OCI-LY1 (cell line): ENCODE measurements around the gene MTMR2.

Experiments used
- H2AFZ ChIP-seq: fragments of 200-600 bp; sonication (generic), shearing (Covaris generic); 2 replicates; pipeline ENCODE4 v1.6.0; 2014; ENCODE audit warnings: antibody characterized with exemption, mild to moderate bottlenecking, low read length
- H3F3A ChIP-seq: fragments of 200-600 bp; sonication (generic), shearing (Covaris generic); 2 replicates; pipeline ENCODE4 v1.6.0; 2014; ENCODE audit warnings: mild to moderate bottlenecking, antibody characterized with exemption, low read length, moderate library complexity; ENCODE audit not compliant: insufficient read depth
- H3K27ac ChIP-seq: fragments of 200-600 bp; sonication (generic); 2 replicates; pipeline ENCODE4 v1.5.1; 2014; ENCODE audit warnings: low read length, mixed run types, mild to moderate bottlenecking, low read depth; ENCODE audit not compliant: poor library complexity, severe bottlenecking
- H3K27me3 ChIP-seq: fragments of 200-600 bp; sonication (generic); 2 replicates; pipeline ENCODE4 v1.6.0; 2014; ENCODE audit warnings: antibody characterized with exemption, mild to moderate bottlenecking, low read length, moderate library complexity; ENCODE audit not compliant: insufficient read depth
- H3K36me3 ChIP-seq: fragments of 200-600 bp; sonication (generic); 2 replicates; pipeline ENCODE4 v1.6.1; 2014; ENCODE audit warnings: mild to moderate bottlenecking, antibody characterized with exemption, low read length, moderate library complexity, mixed read lengths; ENCODE audit not compliant: insufficient read depth
- H3K4me1 ChIP-seq: fragments of 200-600 bp; sonication (generic); 2 replicates; pipeline ENCODE4 v1.5.1; 2014; ENCODE audit warnings: mild to moderate bottlenecking, low read length, moderate library complexity; ENCODE audit not compliant: insufficient read depth, severe bottlenecking
- H3K4me2 ChIP-seq: fragments of 200-600 bp; sonication (generic), shearing (Covaris generic); 2 replicates; pipeline ENCODE4 v1.6.1; 2014; ENCODE audit warnings: low read length
- H3K4me3 ChIP-seq: fragments of 200-600 bp; sonication (generic); 2 replicates; pipeline ENCODE4 v1.5.1; 2014; ENCODE audit warnings: low read length, low read depth, mild to moderate bottlenecking, mixed read lengths; ENCODE audit not compliant: poor library complexity, severe bottlenecking
- H3K79me2 ChIP-seq: fragments of 200-600 bp; shearing (Covaris generic); 2 replicates; pipeline ENCODE4 v1.6.1; 2016; ENCODE audit warnings: mixed run types, low read length, mixed read lengths; ENCODE audit not compliant: insufficient read depth
- H3K9ac ChIP-seq: fragments of 200-600 bp; sonication (generic), shearing (Covaris generic); 2 replicates; pipeline ENCODE4 v1.6.1; 2014; ENCODE audit warnings: mild to moderate bottlenecking, low read length, mixed read lengths
- H3K9me2 ChIP-seq: fragments of 200-600 bp; sonication (generic), shearing (Covaris generic); 2 replicates; pipeline ENCODE4 v1.6.1; 2014; ENCODE audit warnings: low read depth, mild to moderate bottlenecking, low read length, mixed read lengths
- H3K9me3 ChIP-seq: fragments of 200-600 bp; shearing (Covaris generic); 2 replicates; pipeline ENCODE4 v1.6.1; 2014; ENCODE audit warnings: low read length, mixed read lengths
- H4K20me1 ChIP-seq: fragments of 200-600 bp; sonication (generic), shearing (Covaris generic); 2 replicates; pipeline ENCODE4 v1.6.0; 2016; ENCODE audit warnings: mild to moderate bottlenecking, low read length; ENCODE audit not compliant: insufficient read depth
- CTCF ChIP-seq: fragments of 200-600 bp; sonication (generic), shearing (Covaris generic); IDR thresholded peaks from 2 replicates; pipeline ENCODE4 v1.5.1; 2017; ENCODE audit warnings: mild to moderate bottlenecking, antibody characterized with exemption, low read length, moderate library complexity, mixed read lengths
- EZH2 ChIP-seq: fragments of 200-600 bp; sonication (generic), shearing (Covaris generic); IDR thresholded peaks from 2 replicates; pipeline ENCODE4 v1.8.0; 2017; ENCODE audit warnings: borderline replicate concordance, mixed run types, mild to moderate bottlenecking, antibody characterized with exemption, low read length, moderate library complexity, mixed read lengths

Gene MTMR2

GRCh38 chr11:95917193-95918036 lies 6.5 kb downstream of the MTMR2 start:
- Histone ChIP-seq H2AFZ (no peak overlapping the region), H3K36me3 (no peaks in the 10 kb centered on the region), H4K20me1 (no peaks in the 10 kb centered on the region), H3K27me3 (no peaks in the 10 kb centered on the region), H3K4me1 (peaks cover 4% of the 10 kb centered on the region), H3K27ac (no peak overlapping the region), H3K9me2 (no peaks in the 10 kb centered on the region), H3F3A (no peaks in the 10 kb centered on the region), H3K4me3 (no peak overlapping the region), H3K9ac (no peak overlapping the region), H3K9me3 (no peaks in the 10 kb centered on the region), H3K4me2 (no peak overlapping the region), H3K79me2 (peaks cover 5% of the 10 kb centered on the region; the same call in 1 of the 2 replicates)
- TF ChIP-seq EZH2 = no peak
- TF ChIP-seq CTCF = no peak

GRCh38 chr11:95916049-95916448 lies 7.9 kb downstream of the MTMR2 start:
- no peaks in the 10 kb centered on the region for H3K4me1 ChIP-seq
- H3K9me3 ChIP-seq = no peaks in the 10 kb centered on the region
- no peak overlapping the region for H3K9ac ChIP-seq
- H3K27me3 ChIP-seq = no peaks in the 10 kb centered on the region
- H3K4me3 ChIP-seq = no peak overlapping the region
- TF ChIP-seq EZH2 (no peak), CTCF (no peak)
- H3K4me2 ChIP-seq = no peak overlapping the region
- no peaks in the 10 kb centered on the region for H3F3A ChIP-seq
- peaks cover 5% of the 10 kb centered on the region; the same call in 1 of the 2 replicates for H3K79me2 ChIP-seq
- no peaks in the 10 kb centered on the region for H4K20me1 ChIP-seq
- H3K36me3 ChIP-seq = no peaks in the 10 kb centered on the region
- H3K9me2 ChIP-seq = no peaks in the 10 kb centered on the region
- H2AFZ ChIP-seq = no peak overlapping the region
- H3K27ac ChIP-seq = no peak overlapping the region

- Histone ChIP-seq H4K20me1 (no peaks in the 10 kb centered on the region), H3K4me3 (no peak overlapping the region), H2AFZ (no peak overlapping the region), H3K9me2 (no peaks in the 10 kb centered on the region), H3K27me3 (no peaks in the 10 kb centered on the region), H3K9ac (no peak overlapping the region), H3K27ac (no peak overlapping the region), H3K4me2 (no peak overlapping the region), H3K4me1 (no peaks in the 10 kb centered on the region), H3F3A (no peaks in the 10 kb centered on the region), H3K79me2 (peaks cover 5% of the 10 kb centered on the region; the same call in 1 of the 2 replicates), H3K9me3 (no peaks in the 10 kb centered on the region), H3K36me3 (no peaks in the 10 kb centered on the region)
- TF ChIP-seq EZH2 (no peak), CTCF (no peak)
Observed at GRCh38 chr11:95915051-95915450, 8.9 kb downstream of the MTMR2 start.
